HG03025 (cell line): ENCODE results near the gene GTF2IRD1.
"Not testable (repeated sequence)": the region's sequence is repeated elsewhere in the genome, so short reads cannot be mapped to it uniquely, and the experiment has no call there.

Experiments used
- ATAC-seq: cut with Tn5 transposase; IDR thresholded peaks from one replicate; pipeline ENCODE4 v1.9.1; 2021; ENCODE audit warnings: mild to moderate bottlenecking, moderate library complexity; ENCODE audit not compliant: unreplicated experiment, low FRiP score

GTF2IRD1 gene

GRCh38 chr7:74623135-74623534, 169.4 kb downstream of the GTF2IRD1 start:
- no peak for ATAC-seq

DNA sequence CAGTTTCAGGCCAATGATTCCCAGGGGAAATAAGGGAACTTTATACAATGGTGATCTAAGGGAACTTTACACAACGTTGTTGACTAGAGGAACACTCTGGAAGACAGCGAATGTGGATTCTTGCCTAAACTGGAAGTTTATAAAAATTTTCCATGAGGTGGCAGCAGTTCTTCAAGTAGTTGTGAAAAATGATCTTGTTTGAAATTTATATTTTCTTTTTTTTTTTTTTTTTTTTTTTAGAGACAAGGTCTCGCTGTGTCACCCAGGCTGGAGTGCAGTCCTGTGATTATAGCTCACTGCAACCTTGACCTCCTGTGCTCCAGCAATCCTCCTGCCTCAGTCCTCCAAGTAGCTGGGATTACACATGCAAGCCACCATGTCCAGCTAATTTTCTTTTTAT, 171.7 kb downstream of the GTF2IRD1 start:
- no peak for ATAC-seq

- no peak for ATAC-seq
Measured at GRCh38 chr7:74627661-74628411, 174.1 kb downstream of the GTF2IRD1 start.

DNA sequence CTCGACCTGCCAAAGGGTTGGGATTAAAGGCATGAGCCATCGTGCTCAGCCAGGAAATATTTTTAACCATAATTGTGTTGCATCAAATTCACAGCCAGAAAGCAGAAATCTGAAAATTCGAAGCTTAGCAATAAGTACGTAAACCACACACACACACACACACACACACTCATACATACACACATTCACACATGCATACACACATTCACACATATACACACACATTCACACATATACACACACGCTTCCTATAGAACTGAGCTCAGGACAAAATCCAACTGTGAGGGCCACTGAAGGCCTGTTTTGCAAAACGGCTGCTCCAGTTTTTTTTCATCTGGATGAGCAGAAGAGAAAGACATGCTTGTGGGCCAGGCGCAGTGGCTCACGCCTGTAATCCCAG, 178.8 kb downstream of the GTF2IRD1 start:
- ATAC-seq = no peak

- ATAC-seq = no peak
Measured at GRCh38 chr7:74633451-74633921, 179.8 kb downstream of the GTF2IRD1 start.

DNA sequence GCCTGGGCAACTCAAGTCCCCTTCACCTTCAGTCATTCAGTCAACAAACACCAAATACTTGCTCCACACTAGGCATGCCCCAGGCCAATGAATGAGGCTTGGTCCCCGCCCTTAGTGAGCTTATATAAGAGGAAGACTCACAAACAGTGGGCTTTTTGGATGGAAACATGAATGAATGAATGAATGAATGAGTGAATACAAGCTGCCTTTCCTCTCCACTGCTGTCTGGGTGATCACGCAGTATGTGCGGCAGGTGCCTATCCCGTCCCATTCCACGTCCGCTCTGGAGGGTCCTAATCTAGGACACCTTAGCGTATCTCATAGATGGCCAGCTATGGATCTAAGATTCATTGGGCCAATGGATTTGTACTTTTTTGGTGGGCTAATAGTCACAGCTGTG, 184.0 kb downstream of the GTF2IRD1 start:
- ATAC-seq = no peak

DNA sequence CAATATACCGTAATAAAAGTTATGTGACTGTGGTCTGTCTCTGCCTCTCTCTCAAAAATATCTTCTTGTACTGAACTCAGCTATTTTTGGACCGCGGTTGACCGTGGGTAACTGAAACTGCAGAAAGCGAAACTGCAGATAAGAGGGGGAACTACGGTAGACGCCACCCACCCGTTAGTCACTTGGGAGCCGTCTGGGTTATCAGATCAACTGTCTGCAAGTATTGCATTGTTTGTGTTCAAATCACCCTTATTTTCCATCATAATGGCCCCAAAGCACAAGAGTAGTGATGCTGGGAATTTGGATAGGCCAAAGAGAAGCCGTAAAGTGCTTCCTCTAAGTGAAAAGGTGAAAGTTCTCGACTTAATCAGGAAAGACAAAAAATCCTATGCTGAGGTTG, 196.3 kb downstream of the GTF2IRD1 start:
- ATAC-seq = peak; percentile 75

DNA sequence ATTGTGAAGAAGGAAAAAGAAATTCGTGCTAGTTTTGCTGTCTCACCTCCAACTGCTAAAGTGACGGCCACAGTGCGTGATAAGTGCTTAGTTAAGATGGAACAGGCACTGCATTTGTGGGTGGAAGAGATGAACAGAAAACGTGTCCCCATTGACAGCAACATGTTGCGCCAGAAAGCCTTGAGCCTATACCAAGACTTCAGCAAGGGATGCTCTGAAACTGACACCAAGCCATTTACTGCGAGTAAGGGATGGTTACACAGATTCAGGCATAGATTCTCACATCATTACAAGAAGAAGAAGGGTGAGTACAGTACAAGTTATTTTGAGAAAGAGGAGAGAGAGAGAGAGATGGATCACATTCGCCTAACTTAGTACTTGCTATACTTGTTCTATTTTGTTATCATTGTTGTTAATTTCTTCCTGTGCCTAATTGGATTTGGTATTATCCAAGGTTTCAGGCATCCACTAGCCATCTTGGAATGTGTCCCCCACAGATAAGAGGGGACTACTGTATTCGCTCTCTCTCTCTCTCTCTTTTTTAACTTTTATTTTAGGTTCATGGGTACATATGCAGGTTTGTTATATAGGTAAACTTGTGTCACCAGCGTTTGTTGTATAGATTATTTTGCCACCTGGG, 196.9 kb downstream of the GTF2IRD1 start:
- ATAC-seq = peak; percentile 47

- not testable (repeated sequence) for ATAC-seq
Measured at GRCh38 chr7:74651133-74651504, 197.4 kb downstream of the GTF2IRD1 start.
